GM21360 (cell line): ENCODE data around the gene KERA.

Source experiments
- ATAC-seq: cut with Tn5 transposase; IDR thresholded peaks from one replicate; pipeline ENCODE4 v1.9.1; 2021; ENCODE audit warnings: mild to moderate bottlenecking, moderate library complexity; ENCODE audit not compliant: unreplicated experiment

The KERA gene

GRCh38 chr12:91017511-91018263, 40.1 kb downstream of the KERA start:
- no peak for ATAC-seq

GRCh38 chr12:91017043-91017442, 40.8 kb downstream of the KERA start:
- no peak for ATAC-seq

- peak; percentile 88 for ATAC-seq
These were observed 48.4 kb downstream of the KERA start for GRCh38 chr12:91009319-91009950.

GRCh38 chr12:91007531-91008290, 50.1 kb downstream of the KERA start:
- peak; percentile 72 for ATAC-seq

GRCh38 chr12:91004872-91005271, 53.0 kb downstream of the KERA start, which contains the start of gene EPYC:
Gene EPYC, minus strand, starts transcription at chr12:91004972. Its CDS starts 2,407 bp downstream, at chr12:91002565.
- no peak for ATAC-seq

GRCh38 chr12:91003737-91004136, 54.1 kb downstream of the KERA start:
- no peak for ATAC-seq

- ATAC-seq: no peak
These were observed 56.5 kb downstream of the KERA start for GRCh38 chr12:91001306-91001705.
